ENCODE measurements around the gene GPR31.
"Not testable (repeated sequence)": the region's sequence is repeated elsewhere in the genome, so short reads cannot be mapped to it uniquely, and the experiment has no call there.

Gene GPR31

DNA sequence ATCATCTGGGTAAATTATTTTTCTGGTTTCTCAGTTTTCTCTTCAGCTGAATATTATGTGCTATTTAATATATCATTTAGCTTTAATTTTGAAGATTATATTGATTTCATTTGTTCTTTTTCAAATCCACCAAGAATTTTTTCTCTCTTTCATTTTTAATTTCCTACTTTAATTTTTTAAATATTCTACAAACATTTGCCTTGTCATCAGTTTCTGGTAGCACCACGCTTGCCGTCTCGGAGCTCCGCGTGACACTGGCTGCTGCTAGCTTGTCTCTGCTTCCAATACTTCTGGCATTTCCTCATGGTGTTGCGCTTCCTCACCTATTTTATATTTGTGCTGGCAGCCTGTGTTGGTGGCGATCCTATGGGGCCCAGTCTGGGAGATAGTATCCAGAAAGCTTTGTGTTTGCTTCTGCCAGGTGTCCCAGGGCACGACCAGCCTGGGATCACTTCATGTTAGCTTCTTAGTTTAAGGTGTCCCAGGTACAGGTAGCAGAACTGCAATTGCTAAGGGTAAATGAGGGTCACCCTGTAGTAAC, 33.3 kb upstream of the GPR31 start:
- H3K27ac ChIP-seq (ENCODE audit: low read depth, low read length); H3K27me3 ChIP-seq (ENCODE audit: control insufficient read depth in 5 of 5, insufficient read depth in 4 of 5, low read length in 5 of 5); H3K4me3 ChIP-seq (ENCODE audit: low read depth in 1 of 5, low read length in 5 of 5); H3K4me1 ChIP-seq (ENCODE audit: control insufficient read depth in 5 of 5, insufficient read depth in 5 of 5, low read length in 5 of 5); H3K9me3 ChIP-seq (ENCODE audit: control insufficient read depth in 5 of 5, low read length in 5 of 5); H3K36me3 ChIP-seq (ENCODE audit: control insufficient read depth in 5 of 5, insufficient read depth in 5 of 5, low read length in 5 of 5); H3K9ac ChIP-seq (ENCODE audit: low read length in 5 of 5): not testable (repeated sequence)

DNA sequence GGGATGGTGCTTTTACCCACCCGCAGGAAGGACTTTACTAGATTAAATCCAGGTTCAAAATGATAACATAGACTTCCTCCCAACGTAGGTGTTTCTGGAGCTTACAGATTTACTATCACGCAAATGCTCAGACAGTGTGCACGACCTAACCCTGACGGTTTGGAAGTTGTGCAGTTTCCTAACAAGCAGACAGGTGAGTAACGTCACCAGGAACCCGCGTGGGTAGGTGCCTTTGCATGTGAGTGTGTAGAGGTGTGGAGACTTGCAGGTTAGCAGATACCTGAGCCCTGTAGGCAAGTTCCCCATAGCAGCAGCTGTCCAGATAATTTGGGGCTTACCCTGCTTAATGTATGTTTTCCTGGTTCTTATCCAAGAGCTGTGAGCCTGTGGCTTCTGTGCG, 29.5 kb upstream of the GPR31 start:
- H3K27ac ChIP-seq (ENCODE audit: low read depth, low read length); H3K36me3 ChIP-seq (ENCODE audit: control insufficient read depth in 5 of 5, insufficient read depth in 5 of 5, low read length in 5 of 5); H3K9ac ChIP-seq (ENCODE audit: low read length in 5 of 5); H3K4me1 ChIP-seq (ENCODE audit: control insufficient read depth in 5 of 5, insufficient read depth in 5 of 5, low read length in 5 of 5); H3K27me3 ChIP-seq (ENCODE audit: control insufficient read depth in 5 of 5, insufficient read depth in 4 of 5, low read length in 5 of 5); H3K4me3 ChIP-seq (ENCODE audit: low read depth in 1 of 5, low read length in 5 of 5); H3K9me3 ChIP-seq (ENCODE audit: control insufficient read depth in 5 of 5, low read length in 5 of 5): not testable (repeated sequence)

DNA sequence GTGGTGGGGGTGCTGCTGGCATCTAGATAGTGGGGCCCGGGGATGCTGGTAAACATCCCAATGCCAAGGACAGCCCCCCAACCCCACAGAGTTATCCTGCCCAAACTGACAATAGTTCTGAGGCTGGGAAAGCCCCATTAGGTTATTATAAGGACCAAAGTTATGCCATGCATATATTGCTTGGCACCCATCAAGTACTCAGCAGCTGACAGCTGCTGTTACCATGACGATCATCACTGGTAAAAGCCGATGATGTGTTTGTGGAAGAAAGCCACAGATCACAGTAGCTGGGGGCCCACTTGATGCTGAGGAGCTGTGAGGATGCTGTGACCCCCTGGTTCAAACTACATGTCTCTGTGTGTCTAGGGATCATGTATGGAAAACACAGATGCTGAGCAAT, 27.3 kb upstream of the GPR31 start:
- not testable (repeated sequence) for H3K4me1 ChIP-seq (ENCODE audit: control insufficient read depth in 5 of 5, insufficient read depth in 5 of 5, low read length in 5 of 5); H3K27ac ChIP-seq (ENCODE audit: low read depth, low read length); H3K9ac ChIP-seq (ENCODE audit: low read length in 5 of 5); H3K36me3 ChIP-seq (ENCODE audit: control insufficient read depth in 5 of 5, insufficient read depth in 5 of 5, low read length in 5 of 5); H3K9me3 ChIP-seq (ENCODE audit: control insufficient read depth in 5 of 5, low read length in 5 of 5); H3K4me3 ChIP-seq (ENCODE audit: low read depth in 1 of 5, low read length in 5 of 5); H3K27me3 ChIP-seq (ENCODE audit: control insufficient read depth in 5 of 5, insufficient read depth in 4 of 5, low read length in 5 of 5)

DNA sequence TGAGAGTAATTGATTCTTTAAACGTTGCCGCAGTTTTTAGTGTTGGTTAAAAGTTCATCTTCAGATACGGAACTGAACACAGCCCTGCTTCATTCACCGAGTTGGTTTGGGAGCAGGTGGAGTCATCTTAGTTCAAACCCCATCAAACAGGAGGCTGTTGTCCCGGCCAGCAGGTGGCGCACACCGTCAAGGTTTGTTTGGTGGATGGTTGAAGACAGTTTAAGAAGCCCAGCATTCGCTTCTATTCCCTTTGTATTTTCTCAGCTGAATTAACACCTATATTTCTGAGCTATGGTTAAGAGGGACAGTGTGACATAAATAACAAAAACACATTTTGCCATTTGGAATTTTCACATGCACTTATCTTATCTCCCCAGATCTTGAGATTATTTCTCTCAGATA, 25.1 kb upstream of the GPR31 start:
- not testable (repeated sequence) for H3K4me1 ChIP-seq (ENCODE audit: control insufficient read depth in 5 of 5, insufficient read depth in 5 of 5, low read length in 5 of 5); H3K27ac ChIP-seq (ENCODE audit: low read depth, low read length); H3K27me3 ChIP-seq (ENCODE audit: control insufficient read depth in 5 of 5, insufficient read depth in 4 of 5, low read length in 5 of 5); H3K9ac ChIP-seq (ENCODE audit: low read length in 5 of 5); H3K4me3 ChIP-seq (ENCODE audit: low read depth in 1 of 5, low read length in 5 of 5); H3K36me3 ChIP-seq (ENCODE audit: control insufficient read depth in 5 of 5, insufficient read depth in 5 of 5, low read length in 5 of 5); H3K9me3 ChIP-seq (ENCODE audit: control insufficient read depth in 5 of 5, low read length in 5 of 5)

DNA sequence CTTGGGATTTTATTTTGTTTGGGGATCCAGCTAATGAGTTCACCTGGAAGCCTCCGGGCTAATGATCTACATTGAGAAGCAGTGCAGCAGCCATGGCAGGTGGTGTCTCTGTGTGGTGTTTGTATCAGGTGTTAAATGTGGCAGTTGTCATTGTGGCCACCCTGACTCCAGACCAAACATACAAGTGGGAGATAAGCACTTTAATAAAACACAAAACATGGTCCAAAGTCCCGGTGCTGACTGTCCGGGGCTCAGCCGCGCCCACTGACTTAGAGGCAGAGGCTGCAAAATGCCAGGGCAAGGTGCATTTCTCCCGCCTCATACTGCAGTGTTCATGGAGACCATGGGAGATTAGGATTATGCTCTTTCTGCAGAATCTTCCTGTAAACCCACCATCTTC, 23.6 kb upstream of the GPR31 start:
- not testable (repeated sequence) for H3K4me1 ChIP-seq (ENCODE audit: control insufficient read depth in 5 of 5, insufficient read depth in 5 of 5, low read length in 5 of 5); H3K27me3 ChIP-seq (ENCODE audit: control insufficient read depth in 5 of 5, insufficient read depth in 4 of 5, low read length in 5 of 5); H3K9me3 ChIP-seq (ENCODE audit: control insufficient read depth in 5 of 5, low read length in 5 of 5); H3K9ac ChIP-seq (ENCODE audit: low read length in 5 of 5); H3K36me3 ChIP-seq (ENCODE audit: control insufficient read depth in 5 of 5, insufficient read depth in 5 of 5, low read length in 5 of 5); H3K4me3 ChIP-seq (ENCODE audit: low read depth in 1 of 5, low read length in 5 of 5); H3K27ac ChIP-seq (ENCODE audit: low read depth, low read length)

DNA sequence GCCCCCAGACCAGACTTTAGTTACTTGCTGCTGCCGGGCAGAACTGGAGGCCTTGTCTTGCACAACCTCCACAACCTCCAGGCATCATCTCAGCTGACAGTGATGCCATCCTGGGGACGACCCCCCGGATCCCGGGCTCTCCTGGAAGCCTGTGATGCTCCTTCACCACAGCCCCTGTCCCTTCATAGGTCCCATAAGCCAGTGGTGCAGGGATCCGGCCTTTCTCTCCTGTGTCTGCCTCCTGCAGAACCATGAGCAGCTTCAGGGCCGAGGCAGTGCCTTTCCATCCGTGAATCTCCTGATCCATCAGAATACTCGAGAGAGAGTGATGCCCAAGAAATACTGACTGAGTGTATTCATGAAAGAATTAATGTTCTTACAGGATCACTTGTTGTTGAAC, 22.3 kb upstream of the GPR31 start:
- H3K4me1 ChIP-seq (ENCODE audit: control insufficient read depth in 5 of 5, insufficient read depth in 5 of 5, low read length in 5 of 5); H3K27me3 ChIP-seq (ENCODE audit: control insufficient read depth in 5 of 5, insufficient read depth in 4 of 5, low read length in 5 of 5); H3K36me3 ChIP-seq (ENCODE audit: control insufficient read depth in 5 of 5, insufficient read depth in 5 of 5, low read length in 5 of 5); H3K9ac ChIP-seq (ENCODE audit: low read length in 5 of 5); H3K27ac ChIP-seq (ENCODE audit: low read depth, low read length); H3K4me3 ChIP-seq (ENCODE audit: low read depth in 1 of 5, low read length in 5 of 5); H3K9me3 ChIP-seq (ENCODE audit: control insufficient read depth in 5 of 5, low read length in 5 of 5): not testable (repeated sequence)

DNA sequence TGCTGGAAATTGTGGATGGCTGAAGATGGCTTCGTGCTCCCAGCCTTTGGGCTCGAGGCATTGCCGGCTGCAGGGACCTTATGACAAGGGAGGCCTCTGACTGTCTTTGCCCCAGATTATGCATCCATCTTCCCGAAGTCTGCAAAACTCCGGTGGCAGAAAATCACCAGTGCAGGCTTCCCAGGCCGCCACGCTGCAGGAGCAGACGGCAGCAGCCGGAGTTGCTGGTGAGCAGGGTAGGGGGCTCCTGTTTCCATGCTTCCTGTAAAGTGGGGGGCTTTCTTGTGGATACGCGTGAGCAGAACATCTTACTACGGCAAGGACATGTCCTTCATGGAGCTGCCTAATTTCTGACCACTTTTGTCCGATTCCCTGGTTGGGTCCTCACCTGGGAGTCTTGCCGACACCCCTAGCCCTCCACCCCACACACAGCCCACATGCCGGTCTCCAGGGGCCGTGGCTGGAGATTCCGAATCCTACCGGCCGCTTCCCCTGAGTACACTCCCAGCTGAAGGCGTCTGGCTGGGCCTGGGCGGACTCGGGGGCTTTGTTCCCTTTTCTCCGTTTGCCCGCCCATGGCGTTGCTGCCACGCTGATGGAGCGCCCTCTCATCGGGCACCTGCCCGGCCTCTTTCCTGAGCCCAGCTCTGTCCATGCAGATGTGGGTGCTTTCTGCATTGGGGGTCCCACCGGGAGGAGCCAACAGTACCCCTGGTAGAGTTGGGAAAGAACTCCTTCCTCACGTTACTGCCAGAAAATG, 21.3 kb upstream of the GPR31 start:
- H3K27me3 ChIP-seq (ENCODE audit: control insufficient read depth in 5 of 5, insufficient read depth in 4 of 5, low read length in 5 of 5); H3K9ac ChIP-seq (ENCODE audit: low read length in 5 of 5); H3K27ac ChIP-seq (ENCODE audit: low read depth, low read length); H3K36me3 ChIP-seq (ENCODE audit: control insufficient read depth in 5 of 5, insufficient read depth in 5 of 5, low read length in 5 of 5); H3K9me3 ChIP-seq (ENCODE audit: control insufficient read depth in 5 of 5, low read length in 5 of 5); H3K4me1 ChIP-seq (ENCODE audit: control insufficient read depth in 5 of 5, insufficient read depth in 5 of 5, low read length in 5 of 5); H3K4me3 ChIP-seq (ENCODE audit: low read depth in 1 of 5, low read length in 5 of 5): not testable (repeated sequence)

DNA sequence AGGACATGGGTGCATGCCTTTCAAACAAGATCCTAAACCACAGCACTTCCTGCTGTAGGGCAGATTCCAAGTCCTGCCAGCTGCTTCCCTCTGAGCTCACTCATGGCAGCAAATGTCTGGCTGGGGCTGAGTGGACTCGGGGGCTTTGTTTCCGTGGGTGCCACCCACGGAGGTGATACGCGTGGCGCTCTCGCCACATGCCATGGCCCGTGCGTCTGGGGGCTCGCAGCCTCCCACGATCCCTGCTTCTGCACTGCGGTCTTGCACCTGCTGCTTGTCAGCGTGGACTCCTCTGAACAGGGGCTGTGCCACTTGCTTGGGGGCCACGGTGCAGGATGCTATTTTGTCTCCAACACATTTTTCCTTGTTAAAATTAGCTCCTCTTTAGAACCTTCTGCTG, 19.5 kb upstream of the GPR31 start:
- H3K36me3 ChIP-seq (ENCODE audit: control insufficient read depth in 5 of 5, insufficient read depth in 5 of 5, low read length in 5 of 5); H3K9ac ChIP-seq (ENCODE audit: low read length in 5 of 5); H3K4me3 ChIP-seq (ENCODE audit: low read depth in 1 of 5, low read length in 5 of 5); H3K9me3 ChIP-seq (ENCODE audit: control insufficient read depth in 5 of 5, low read length in 5 of 5); H3K4me1 ChIP-seq (ENCODE audit: control insufficient read depth in 5 of 5, insufficient read depth in 5 of 5, low read length in 5 of 5); H3K27ac ChIP-seq (ENCODE audit: low read depth, low read length); H3K27me3 ChIP-seq (ENCODE audit: control insufficient read depth in 5 of 5, insufficient read depth in 4 of 5, low read length in 5 of 5): not testable (repeated sequence)

DNA sequence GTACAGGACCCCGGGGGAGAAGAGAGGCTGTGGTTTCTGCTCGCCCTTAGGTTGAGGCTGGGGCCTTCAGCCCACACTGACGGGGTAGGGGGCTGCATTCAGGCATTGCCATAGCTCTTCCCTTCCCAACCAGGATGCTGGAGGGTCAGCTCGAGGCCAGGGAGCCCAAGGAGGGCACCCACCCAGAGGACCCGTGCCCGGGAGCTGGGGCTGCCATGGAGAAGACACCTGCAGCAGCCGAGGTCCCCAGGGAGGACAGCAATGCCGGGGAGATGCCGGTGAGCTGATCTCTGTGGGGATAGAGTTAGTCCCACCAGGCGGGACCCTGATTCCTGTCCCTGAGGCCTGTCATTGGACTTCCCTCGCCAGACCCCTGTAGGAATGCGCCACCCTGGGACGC, 14.2 kb upstream of the GPR31 start:
- not testable (repeated sequence) for H3K9me3 ChIP-seq (ENCODE audit: control insufficient read depth in 5 of 5, low read length in 5 of 5); H3K27me3 ChIP-seq (ENCODE audit: control insufficient read depth in 5 of 5, insufficient read depth in 4 of 5, low read length in 5 of 5); H3K9ac ChIP-seq (ENCODE audit: low read length in 5 of 5); H3K27ac ChIP-seq (ENCODE audit: low read depth, low read length); H3K4me3 ChIP-seq (ENCODE audit: low read depth in 1 of 5, low read length in 5 of 5); H3K4me1 ChIP-seq (ENCODE audit: control insufficient read depth in 5 of 5, insufficient read depth in 5 of 5, low read length in 5 of 5); H3K36me3 ChIP-seq (ENCODE audit: control insufficient read depth in 5 of 5, insufficient read depth in 5 of 5, low read length in 5 of 5)

DNA sequence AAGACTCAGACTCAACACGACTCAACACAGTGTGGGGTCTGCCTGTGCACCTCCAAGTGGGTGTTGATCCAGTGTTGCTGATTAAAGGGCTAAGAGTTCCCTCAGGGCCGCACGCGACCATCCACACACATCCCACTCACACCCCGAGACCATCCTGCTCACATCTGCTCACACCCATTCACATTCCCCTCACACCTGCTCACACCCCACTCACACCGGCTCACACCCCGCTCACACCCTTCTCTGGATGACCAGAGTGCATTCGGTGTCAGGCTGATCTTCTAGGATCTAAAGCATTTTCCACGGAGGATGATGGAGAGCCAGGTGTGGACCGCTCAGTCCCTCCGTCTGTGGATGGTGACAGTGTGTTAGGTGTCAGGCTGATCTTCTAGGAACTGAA, 13.5 kb upstream of the GPR31 start:
- H3K27me3 ChIP-seq (ENCODE audit: control insufficient read depth in 5 of 5, insufficient read depth in 4 of 5, low read length in 5 of 5); H3K4me3 ChIP-seq (ENCODE audit: low read depth in 1 of 5, low read length in 5 of 5); H3K4me1 ChIP-seq (ENCODE audit: control insufficient read depth in 5 of 5, insufficient read depth in 5 of 5, low read length in 5 of 5); H3K9me3 ChIP-seq (ENCODE audit: control insufficient read depth in 5 of 5, low read length in 5 of 5); H3K9ac ChIP-seq (ENCODE audit: low read length in 5 of 5); H3K36me3 ChIP-seq (ENCODE audit: control insufficient read depth in 5 of 5, insufficient read depth in 5 of 5, low read length in 5 of 5); H3K27ac ChIP-seq (ENCODE audit: low read depth, low read length): not testable (repeated sequence)

DNA sequence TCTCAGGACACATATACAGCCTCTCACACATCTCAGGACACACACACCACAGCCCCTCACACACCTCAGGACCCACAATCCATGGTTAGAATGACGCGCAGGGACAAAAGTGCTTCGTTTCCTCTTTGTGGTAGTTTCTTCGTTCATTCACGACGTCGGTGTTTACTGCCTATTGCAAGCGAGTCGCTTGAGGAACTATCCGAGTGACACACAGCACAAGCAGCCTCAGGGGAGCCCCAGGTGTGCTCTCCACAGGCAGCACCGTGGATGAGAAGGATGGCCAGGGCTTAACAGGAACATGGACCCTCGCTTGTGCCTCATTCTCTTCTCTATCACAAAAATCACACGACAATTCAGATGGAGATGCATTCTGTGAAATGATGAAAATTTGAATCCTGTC, 12.1 kb upstream of the GPR31 start:
- H3K4me1 ChIP-seq (ENCODE audit: control insufficient read depth in 5 of 5, insufficient read depth in 5 of 5, low read length in 5 of 5); H3K4me3 ChIP-seq (ENCODE audit: low read depth in 1 of 5, low read length in 5 of 5); H3K27me3 ChIP-seq (ENCODE audit: control insufficient read depth in 5 of 5, insufficient read depth in 4 of 5, low read length in 5 of 5); H3K36me3 ChIP-seq (ENCODE audit: control insufficient read depth in 5 of 5, insufficient read depth in 5 of 5, low read length in 5 of 5); H3K9ac ChIP-seq (ENCODE audit: low read length in 5 of 5); H3K9me3 ChIP-seq (ENCODE audit: control insufficient read depth in 5 of 5, low read length in 5 of 5); H3K27ac ChIP-seq (ENCODE audit: low read depth, low read length): not testable (repeated sequence)
